Endometrial microvascular endothelial cells (primary cell): ENCODE data around the gene DCLK3. TPM values are rescaled to one million over a fixed set of nuclear protein-coding genes. Genes with fewer than 3 reads are reported as not detected.

Experiments
- in situ Hi-C: cut with HindIII; loops from 2 replicates; pipeline ENCODE4 v1.10.0; 2017; ENCODE audit warnings: low sequenced_read_pairs, low pct_unique_long_range_greater_than_20kb; ENCODE audit errors: inconsistent ontology term
- total RNA-seq: library from RNA; depleted of rRNA; stranded (reverse); fragments of >200 nt; gene quantifications from one replicate; pipeline ENCODE4 v1.2.3, GENCODE V29; 2015; ENCODE audit errors: inconsistent ontology term

DCLK3 gene
- total RNA-seq, 1 donor from 2014 or later = not detected

- in situ Hi-C loops = no loop called here
These were observed 75.5 kb downstream of the DCLK3 start for GRCh38 chr3:36688815-36689214.

- in situ Hi-C loops = no loop called here
These were observed 77.8 kb downstream of the DCLK3 start for GRCh38 chr3:36686516-36686915.

- in situ Hi-C loops = no loop called here
These were observed 82.5 kb downstream of the DCLK3 start for GRCh38 chr3:36681867-36682266.

GRCh38 chr3:36680952-36681351, 83.4 kb downstream of the DCLK3 start:
- in situ Hi-C loops = no loop called here

DNA sequence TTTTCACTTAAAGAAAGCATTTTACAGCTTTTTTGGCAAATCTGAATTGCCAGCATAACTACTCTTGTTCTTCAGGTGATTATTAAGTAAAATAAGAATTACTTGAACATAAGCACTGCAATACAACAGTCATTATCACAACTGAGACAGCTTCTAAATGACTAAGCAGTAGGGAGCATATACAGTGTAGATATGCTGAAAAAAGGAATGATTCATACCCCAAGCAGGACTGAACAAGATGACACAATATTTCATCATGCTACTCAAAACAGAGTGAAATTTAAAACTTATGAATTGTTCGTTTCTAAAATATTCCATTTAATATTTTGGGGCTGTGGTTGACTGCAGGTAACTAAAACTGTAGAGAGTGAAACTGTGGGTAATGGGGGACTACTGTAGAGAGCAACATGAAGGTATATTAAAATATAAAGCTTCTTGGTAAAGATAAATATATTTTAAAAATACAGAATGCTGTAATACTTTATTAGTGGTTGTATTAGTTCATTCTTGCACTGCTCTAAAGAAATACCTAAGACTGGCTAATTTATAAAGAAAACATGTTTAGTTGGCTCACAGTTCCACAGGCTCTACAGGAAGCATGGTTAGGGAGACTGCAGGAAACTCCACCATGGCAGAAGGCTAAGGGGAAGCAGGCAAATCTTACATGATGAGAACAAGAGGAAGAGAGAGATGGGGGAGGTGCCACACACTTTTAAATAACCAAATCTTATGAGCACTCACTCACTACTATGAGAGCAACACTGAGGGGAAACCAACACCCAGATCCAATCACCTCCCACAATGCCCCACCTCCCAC, 84.8 kb downstream of the DCLK3 start:
- in situ Hi-C loops = no loop called here

DNA sequence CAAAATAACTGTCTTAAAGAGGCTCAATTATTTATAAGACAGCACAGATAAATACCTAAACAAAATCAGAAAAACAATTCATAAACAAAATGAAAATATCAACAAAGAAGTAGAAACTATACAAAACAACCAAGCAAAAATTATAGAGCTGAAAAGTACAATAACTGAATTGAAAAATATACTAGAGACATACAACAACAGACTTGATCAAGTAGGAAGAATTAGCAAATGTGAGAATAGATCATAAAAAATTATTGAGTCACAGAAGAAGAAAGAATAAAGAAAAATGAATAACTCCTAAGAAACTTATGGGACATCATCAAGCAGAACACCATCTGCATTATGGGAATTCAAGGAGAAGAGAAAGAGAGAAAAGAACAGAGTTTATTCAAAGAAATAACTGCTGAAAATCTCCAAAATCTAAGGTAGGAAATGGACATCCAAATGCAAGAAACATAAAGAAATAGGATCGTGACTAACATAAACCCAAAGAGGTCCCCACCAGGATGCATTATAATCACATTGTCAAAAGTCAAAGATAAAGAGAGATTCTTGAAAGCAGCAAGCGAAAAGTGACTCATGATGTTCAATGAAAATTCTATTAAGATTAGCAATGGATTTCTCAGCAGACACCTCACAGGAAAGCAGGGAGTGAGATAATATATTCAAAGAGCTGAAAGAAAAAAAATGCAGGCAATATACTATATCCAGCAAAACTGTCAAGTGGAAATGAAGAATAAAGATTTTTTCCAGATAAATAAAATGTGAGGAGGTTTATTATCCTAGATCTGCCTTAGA, 85.9 kb downstream of the DCLK3 start:
- in situ Hi-C loops = no loop called here

DNA sequence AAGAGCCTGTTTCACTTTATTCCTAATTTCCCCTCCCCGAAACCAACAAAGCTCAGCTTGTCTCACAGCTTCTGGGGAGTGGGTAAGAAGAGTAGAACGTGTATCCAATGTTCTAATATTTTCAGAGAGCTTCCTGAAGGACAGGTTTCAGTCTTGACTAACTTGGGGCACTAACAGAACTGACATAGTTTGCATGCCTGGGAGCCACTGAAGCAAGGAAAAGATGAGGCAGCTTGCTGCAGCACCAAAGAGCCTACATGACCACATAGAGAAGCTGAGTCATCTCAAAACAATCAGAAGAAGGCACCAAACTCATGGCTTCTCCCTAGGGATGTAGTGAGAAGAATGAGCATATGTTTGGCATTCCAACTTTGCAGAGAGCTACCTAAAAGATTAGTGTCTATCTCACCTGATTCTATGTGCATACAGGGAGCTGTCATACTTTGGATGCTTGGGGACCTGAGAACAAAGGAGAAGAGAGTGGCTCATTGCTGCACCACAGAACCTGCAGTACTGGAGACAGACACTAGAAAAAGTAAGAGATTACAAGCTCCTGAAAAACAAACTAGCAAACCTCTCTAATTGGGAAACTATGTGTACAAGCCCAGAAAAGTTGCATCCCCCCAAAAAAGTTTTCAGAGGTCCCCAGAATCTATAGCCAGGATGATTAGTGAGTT, 86.9 kb downstream of the DCLK3 start:
- in situ Hi-C loops = no loop called here

- in situ Hi-C loops = no loop called here
These were observed 89.5 kb downstream of the DCLK3 start for GRCh38 chr3:36674816-36675215.

- in situ Hi-C loops = no loop called here
These were observed 94.6 kb downstream of the DCLK3 start for GRCh38 chr3:36669764-36670163.

DNA sequence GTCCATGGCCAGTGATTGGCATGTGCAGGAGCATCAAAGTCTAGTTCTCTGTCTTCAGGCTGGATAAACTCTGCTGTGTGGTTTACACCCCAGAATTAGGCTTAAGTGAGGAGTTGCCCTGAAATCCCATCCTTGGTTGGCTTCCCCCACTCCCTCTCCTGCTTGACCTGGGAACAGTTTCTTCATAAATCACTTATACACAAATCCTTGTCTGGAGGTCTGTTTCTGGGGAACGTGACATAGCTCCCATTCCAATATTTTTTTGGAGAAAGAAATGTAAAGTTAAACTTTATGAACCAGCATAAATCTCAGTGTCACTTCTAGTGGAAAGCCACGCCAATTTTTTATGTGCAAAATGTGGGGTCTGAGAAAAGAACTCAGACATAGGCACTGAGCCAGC, 98.2 kb downstream of the DCLK3 start:
- in situ Hi-C loops = no loop called here

DNA sequence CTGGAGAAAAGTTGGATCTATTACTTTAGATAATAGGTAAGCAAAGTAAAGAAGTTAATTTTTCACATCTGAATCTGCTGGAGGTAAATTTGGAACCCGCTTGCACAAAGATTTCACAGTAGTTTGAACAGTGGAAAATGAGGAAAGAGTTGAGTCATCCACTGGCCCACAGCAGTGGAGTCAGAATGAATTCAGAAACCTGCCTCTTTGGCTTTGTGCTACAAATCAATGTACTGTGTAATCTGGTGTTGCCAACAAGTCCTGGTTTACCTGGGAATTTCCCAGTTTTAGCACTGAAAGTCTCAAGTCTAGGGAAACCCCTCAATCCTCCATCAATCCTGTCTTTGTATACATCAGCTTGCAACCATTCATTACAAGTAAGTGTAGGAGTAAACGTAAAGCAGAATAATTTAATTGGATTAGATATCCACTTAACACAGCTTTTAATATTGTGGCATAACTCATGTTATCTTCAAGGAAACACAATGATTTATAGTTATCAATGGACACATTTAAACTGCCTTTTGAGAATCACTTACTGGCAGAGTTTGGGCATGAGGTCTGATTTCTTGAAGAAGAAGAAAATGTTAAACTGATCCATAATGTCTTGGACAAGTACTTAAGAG, 100.6 kb downstream of the DCLK3 start:
- in situ Hi-C loops = no loop called here

GRCh38 chr3:36662626-36663025, 101.7 kb downstream of the DCLK3 start:
- in situ Hi-C loops = no loop called here

Other genes starting within 250 kb of the DCLK3 start
- gene TRANK1, start 180.5 kb upstream of the DCLK3 start, total RNA-seq = 6.2 TPM
- 8.8 TPM for gene EPM2AIP1, start 228.6 kb upstream of the DCLK3 start, total RNA-seq
- 36.3 TPM for gene MLH1, start 229.0 kb upstream of the DCLK3 start, total RNA-seq